Daoy (cell line): ENCODE data around the gene IPO7. TPM values are rescaled to one million over a fixed set of nuclear protein-coding genes. Genes with fewer than 3 reads are reported as not detected.
A peak's percentile ranks its signal among the peaks of the same experiment; 100 is the strongest.
"Not testable (repeated sequence)": the region's sequence is repeated elsewhere in the genome, so short reads cannot be mapped to it uniquely, and the experiment has no call there.

Experiments used
- DNase-seq: peaks from one replicate; pipeline ENCODE4 v3.0.0-alpha.2; 2015; ENCODE audit warnings: low read depth
- total RNA-seq: library from RNA; depleted of rRNA; stranded (reverse); fragments of >200 nt; shearing (Covaris generic); gene quantifications from 2 replicates; pipeline ENCODE4 v1.2.3, GENCODE V29; 2014; rRNA removed

IPO7 gene
- total RNA-seq, result 69.4 and 72.7 TPM in 2 replicates

DNA sequence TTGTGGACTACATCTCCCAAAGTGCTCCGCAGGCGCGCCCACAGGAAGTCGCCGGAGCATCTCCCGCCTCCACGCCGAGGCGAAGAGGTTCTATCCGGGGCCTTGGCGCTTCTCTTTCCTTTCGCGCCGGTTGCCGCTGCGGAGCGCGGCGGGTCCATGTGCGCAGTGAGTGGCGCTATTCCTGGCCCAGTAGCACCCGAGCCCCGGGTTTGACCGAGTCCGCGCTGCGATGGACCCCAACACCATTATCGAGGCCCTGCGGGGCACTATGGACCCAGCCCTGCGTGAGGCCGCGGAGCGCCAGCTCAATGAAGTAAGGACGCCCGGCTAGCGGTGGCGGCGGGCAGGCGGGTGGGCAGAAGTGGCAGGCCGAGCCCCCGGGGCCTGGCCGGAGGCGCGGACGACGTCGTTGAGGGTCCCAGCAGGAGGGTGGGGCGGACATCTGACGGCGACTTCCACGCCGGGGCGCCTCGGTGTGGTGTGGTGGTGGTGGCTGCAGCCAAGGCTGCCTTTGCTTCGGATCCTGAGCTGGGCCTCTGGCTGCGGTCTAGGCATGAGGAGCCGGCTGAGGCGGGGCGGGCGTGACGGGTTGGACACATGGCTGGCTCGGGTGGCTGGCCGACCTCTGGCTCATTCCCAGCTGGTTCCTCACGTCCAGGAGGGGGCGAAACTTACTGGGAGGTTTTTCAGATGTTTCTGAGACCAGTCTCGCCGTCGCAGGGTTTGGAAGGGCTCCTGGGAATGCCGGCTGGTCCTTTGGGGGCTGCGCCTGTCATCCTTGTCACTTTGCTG is at the start of gene IPO7:
Gene IPO7, plus strand, starts transcription at position 118 of the 792 bp plus-strand sequence. Its CDS starts 112 bp downstream, at position 230.
- peak; percentile 93 for DNase-seq

- no peak for DNase-seq
Observed at GRCh38 chr11:9341638-9342178, 42.7 kb upstream of the IPO7 start.

- DNase-seq, result no peak
Observed at GRCh38 chr11:9344061-9344680, 40.3 kb upstream of the IPO7 start.

DNA sequence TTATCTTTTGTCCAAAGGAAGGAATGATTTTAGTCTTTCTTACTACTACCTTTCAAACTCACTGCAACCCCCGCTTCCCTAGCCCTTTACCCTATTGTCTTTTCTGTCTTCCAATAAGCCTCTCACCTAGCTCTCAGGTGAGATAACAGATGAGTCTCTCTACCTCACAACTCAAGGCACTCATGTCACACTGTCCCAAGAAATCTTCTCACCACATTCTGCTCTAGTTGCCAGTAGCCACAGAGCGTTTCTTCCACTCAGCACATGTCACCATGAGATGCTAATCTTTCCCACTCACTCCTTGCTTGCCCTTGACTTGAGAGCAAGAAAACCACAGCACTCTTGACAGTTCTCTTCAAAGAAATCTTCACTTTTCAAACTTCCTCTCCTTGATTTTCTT is 37.4 kb upstream of the IPO7 start:
- no peak for DNase-seq

DNA sequence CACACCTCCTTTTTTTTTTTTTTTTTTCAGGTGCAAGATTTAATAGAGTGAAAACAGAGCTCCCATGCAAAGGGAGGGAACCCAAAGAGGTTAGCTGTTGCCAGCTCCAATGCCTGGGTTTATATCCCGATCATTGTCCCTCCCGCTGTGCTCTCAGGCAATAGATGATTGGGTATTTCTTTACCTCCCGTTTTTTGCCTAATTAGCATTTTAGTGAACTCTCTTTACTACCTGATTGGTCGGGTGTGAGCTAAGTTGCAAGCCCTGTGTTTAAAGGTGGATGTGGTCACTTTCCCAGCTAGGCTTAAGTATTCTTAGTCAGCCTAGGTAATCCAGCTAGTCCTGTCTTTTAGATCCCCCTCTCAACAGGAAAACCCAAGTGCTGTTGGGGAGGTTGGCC is 36.7 kb upstream of the IPO7 start:
- DNase-seq, result not testable (repeated sequence)

DNA sequence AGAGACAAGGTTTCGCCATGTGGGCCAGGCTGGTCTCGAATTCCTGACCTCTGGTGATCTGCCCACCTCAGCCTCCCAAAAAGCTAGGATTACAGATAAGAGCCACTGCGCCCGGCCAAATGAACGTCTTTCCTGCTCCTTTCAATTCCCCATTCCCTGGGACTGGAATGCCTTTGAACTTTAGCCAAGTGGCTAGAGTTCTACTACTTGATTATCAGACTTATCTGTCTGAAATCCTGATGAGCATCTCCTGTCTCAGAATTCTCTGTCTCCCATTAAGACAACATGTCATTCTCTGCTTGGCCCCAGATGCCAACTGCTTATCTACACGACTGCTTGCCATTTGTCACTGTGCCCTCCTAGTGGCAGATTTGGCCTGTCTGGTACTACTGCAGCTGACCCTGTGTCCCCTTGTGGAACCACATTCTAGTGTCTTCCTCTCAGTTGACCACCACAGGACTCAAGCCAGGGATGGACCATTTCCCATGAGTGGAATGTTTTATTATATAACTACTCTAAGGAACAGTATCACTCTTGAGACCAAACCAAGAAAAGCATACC is 33.1 kb upstream of the IPO7 start:
- DNase-seq, result no peak

- no peak for DNase-seq
Observed at GRCh38 chr11:9357041-9357440, 27.4 kb upstream of the IPO7 start.

GRCh38 chr11:9360862-9361622 is 23.4 kb upstream of the IPO7 start:
- DNase-seq, result not testable (repeated sequence)

- no peak for DNase-seq
Observed at GRCh38 chr11:9362393-9362863, 22.0 kb upstream of the IPO7 start.

DNA sequence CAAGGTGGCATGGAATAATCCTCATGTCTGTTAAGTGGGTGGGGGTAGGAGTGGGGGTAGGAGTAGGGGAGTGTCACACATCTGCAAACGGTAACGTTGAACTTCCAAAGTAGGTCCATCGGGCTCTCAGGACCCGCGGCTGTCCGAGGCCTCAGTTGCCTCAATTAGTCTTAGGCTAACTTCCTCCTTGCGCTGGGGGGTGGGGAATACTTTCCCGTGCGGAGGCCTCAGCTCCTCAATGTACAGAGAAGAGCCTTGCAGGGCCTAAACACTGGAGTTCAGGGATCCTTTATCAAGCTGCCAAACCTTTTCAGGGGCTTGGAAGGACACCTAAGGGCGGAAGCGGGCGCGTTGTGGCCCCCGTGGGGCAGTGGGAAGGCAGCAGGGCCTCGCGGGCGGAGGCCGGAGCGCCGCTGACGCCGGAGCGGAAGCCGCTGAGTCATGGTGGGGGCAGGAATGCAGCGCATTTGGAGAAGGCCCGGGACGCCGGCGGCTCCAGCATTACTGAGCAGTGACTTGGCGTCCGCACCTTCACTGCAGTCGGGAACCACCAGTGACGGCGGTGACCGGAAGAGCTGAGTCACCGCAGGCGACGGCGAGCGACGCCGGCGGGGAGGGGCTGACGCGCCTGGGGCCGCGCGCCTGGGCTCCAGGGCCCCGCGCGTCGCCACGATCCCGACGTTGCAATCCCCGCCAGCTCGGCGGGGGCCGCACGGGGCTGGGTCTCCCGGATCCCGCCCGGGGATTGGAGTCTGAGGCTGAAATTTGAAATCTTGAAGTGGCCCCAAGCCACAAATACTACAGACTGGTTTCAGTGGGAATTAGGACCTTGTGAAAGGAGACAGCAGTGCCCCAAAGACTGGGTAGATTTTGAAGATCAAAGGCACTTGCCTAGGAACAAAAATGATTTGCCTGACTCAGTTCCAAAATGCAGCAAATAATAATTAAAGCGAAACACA is 20.2 kb upstream of the IPO7 start:
- peak; percentile 98 for DNase-seq

GRCh38 chr11:9367551-9367950 is 16.9 kb upstream of the IPO7 start:
- DNase-seq, result no peak

GRCh38 chr11:9377036-9377435 is 7.4 kb upstream of the IPO7 start:
- no peak for DNase-seq

GRCh38 chr11:9379041-9379440 is 5.4 kb upstream of the IPO7 start:
- DNase-seq, result no peak

DNA sequence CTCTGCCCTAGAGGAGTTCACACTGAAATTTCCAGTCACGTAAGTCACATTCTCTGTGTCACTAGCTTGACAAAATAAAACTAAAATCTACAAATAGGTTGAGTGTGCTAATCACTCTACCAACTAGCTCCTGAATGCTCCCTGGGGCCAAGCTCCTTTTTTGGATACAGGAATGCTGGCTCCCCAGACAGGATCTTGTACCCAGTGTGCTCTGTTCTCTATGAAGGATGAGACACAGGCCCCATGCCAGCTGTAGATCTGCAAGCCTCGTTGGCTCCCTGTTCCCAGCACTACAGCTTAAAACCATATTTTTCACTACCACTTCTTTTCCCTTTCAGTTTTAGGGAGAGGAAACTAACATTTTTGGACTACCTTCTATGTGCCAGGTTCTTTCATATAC is 3.7 kb upstream of the IPO7 start:
- DNase-seq, result no peak

GRCh38 chr11:9385327-9385899 is 961 bp downstream of the IPO7 start:
- DNase-seq, result no peak

DNA sequence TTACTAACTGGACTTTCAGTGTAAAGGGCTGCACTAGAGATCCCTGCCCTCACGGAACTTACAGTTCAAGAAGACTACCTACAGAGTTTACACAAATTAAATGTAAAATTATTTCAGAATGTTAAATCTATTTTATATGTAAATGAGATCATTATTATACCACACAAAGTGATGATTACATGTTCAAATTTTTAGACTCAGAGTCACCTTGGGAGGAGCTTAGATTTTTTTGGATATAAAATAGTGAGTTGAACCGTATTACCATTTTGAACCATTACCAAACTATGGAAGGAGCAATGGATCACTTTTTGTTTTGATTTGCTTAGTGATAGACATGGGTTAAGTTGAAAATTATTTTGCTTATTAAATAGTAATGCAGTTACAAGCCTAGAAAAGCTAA is 1.6 kb downstream of the IPO7 start:
- DNase-seq, result no peak

GRCh38 chr11:9386901-9387300 is 2.4 kb downstream of the IPO7 start:
- DNase-seq, result no peak

GRCh38 chr11:9396310-9396709 is 11.9 kb downstream of the IPO7 start:
- DNase-seq, result no peak

- no peak for DNase-seq
Observed at GRCh38 chr11:9396752-9397151, 12.3 kb downstream of the IPO7 start.
